ENCODE data around the gene PFDN2.

The PFDN2 gene

GRCh38 chr1:161095230-161095629 is 22.6 kb downstream of the PFDN2 start:
- Histone ChIP-seq H3K4me1 (ENCODE audit: control insufficient read depth, low read depth, low read length) (no peaks in the 10 kb centered on the region), H3K9ac (ENCODE audit: low read length) (no peak overlapping the region), H3K27me3 (ENCODE audit: control insufficient read depth, insufficient read depth, low read length) (no peaks in the 10 kb centered on the region), H3K36me3 (ENCODE audit: control insufficient read depth, low read depth, low read length) (no peaks in the 10 kb centered on the region), H3K9me3 (ENCODE audit: control insufficient read depth, low read depth, low read length) (no peaks in the 10 kb centered on the region), H3K4me3 (ENCODE audit: low read length) (no peak overlapping the region), H3K27ac (ENCODE audit: low read length) (no peak overlapping the region)

- no peak overlapping the region for H3K9ac ChIP-seq (ENCODE audit: low read length)
- H3K36me3 ChIP-seq (ENCODE audit: control insufficient read depth, low read depth, low read length): no peaks in the 10 kb centered on the region
- no peaks in the 10 kb centered on the region for H3K4me1 ChIP-seq (ENCODE audit: control insufficient read depth, low read depth, low read length)
- H3K4me3 ChIP-seq (ENCODE audit: low read length): no peak overlapping the region
- H3K9me3 ChIP-seq (ENCODE audit: control insufficient read depth, low read depth, low read length): no peaks in the 10 kb centered on the region
- no peaks in the 10 kb centered on the region for H3K27me3 ChIP-seq (ENCODE audit: control insufficient read depth, insufficient read depth, low read length)
- H3K27ac ChIP-seq (ENCODE audit: low read length): no peak overlapping the region
These were observed 23.4 kb downstream of the PFDN2 start for GRCh38 chr1:161094481-161094880.

GRCh38 chr1:161092621-161093028 is 25.2 kb downstream of the PFDN2 start:
- no peaks in the 10 kb centered on the region for H3K9me3 ChIP-seq (ENCODE audit: control insufficient read depth, low read depth, low read length)
- H3K27me3 ChIP-seq (ENCODE audit: control insufficient read depth, insufficient read depth, low read length): no peaks in the 10 kb centered on the region
- no peak overlapping the region for H3K9ac ChIP-seq (ENCODE audit: low read length)
- H3K27ac ChIP-seq (ENCODE audit: low read length): no peak overlapping the region
- H3K36me3 ChIP-seq (ENCODE audit: control insufficient read depth, low read depth, low read length): no peaks in the 10 kb centered on the region
- no peaks in the 10 kb centered on the region for H3K4me1 ChIP-seq (ENCODE audit: control insufficient read depth, low read depth, low read length)
- no peak overlapping the region for H3K4me3 ChIP-seq (ENCODE audit: low read length)

GRCh38 chr1:161091796-161092507 is 25.9 kb downstream of the PFDN2 start:
- Histone ChIP-seq H3K9me3 (ENCODE audit: control insufficient read depth, low read depth, low read length) (no peaks in the 10 kb centered on the region), H3K4me1 (ENCODE audit: control insufficient read depth, low read depth, low read length) (no peaks in the 10 kb centered on the region), H3K4me3 (ENCODE audit: low read length) (no peak overlapping the region), H3K27ac (ENCODE audit: low read length) (no peak overlapping the region), H3K27me3 (ENCODE audit: control insufficient read depth, insufficient read depth, low read length) (no peaks in the 10 kb centered on the region), H3K9ac (ENCODE audit: low read length) (no peak overlapping the region), H3K36me3 (ENCODE audit: control insufficient read depth, low read depth, low read length) (no peaks in the 10 kb centered on the region)

GRCh38 chr1:161091093-161091492 is 26.7 kb downstream of the PFDN2 start:
- H3K9ac ChIP-seq (ENCODE audit: low read length): no peak overlapping the region
- H3K27ac ChIP-seq (ENCODE audit: low read length): no peak overlapping the region
- H3K4me3 ChIP-seq (ENCODE audit: low read length): no peak overlapping the region
- no peaks in the 10 kb centered on the region for H3K9me3 ChIP-seq (ENCODE audit: control insufficient read depth, low read depth, low read length)
- no peaks in the 10 kb centered on the region for H3K4me1 ChIP-seq (ENCODE audit: control insufficient read depth, low read depth, low read length)
- no peaks in the 10 kb centered on the region for H3K36me3 ChIP-seq (ENCODE audit: control insufficient read depth, low read depth, low read length)
- H3K27me3 ChIP-seq (ENCODE audit: control insufficient read depth, insufficient read depth, low read length): no peaks in the 10 kb centered on the region

- Histone ChIP-seq H3K36me3 (ENCODE audit: control insufficient read depth, low read depth, low read length) (no peaks in the 10 kb centered on the region), H3K27me3 (ENCODE audit: control insufficient read depth, insufficient read depth, low read length) (no peaks in the 10 kb centered on the region), H3K9me3 (ENCODE audit: control insufficient read depth, low read depth, low read length) (no peaks in the 10 kb centered on the region), H3K4me1 (ENCODE audit: control insufficient read depth, low read depth, low read length) (no peaks in the 10 kb centered on the region), H3K9ac (ENCODE audit: low read length) (no peak overlapping the region), H3K27ac (ENCODE audit: low read length) (no peak overlapping the region), H3K4me3 (ENCODE audit: low read length) (no peak overlapping the region)
These were observed 27.2 kb downstream of the PFDN2 start for GRCh38 chr1:161090617-161091016.

GRCh38 chr1:161089938-161090337 is 27.9 kb downstream of the PFDN2 start:
- no peak overlapping the region for H3K27ac ChIP-seq (ENCODE audit: low read length)
- H3K4me1 ChIP-seq (ENCODE audit: control insufficient read depth, low read depth, low read length): no peaks in the 10 kb centered on the region
- H3K4me3 ChIP-seq (ENCODE audit: low read length): no peak overlapping the region
- H3K36me3 ChIP-seq (ENCODE audit: control insufficient read depth, low read depth, low read length): no peaks in the 10 kb centered on the region
- no peaks in the 10 kb centered on the region for H3K9me3 ChIP-seq (ENCODE audit: control insufficient read depth, low read depth, low read length)
- no peak overlapping the region for H3K9ac ChIP-seq (ENCODE audit: low read length)
- no peaks in the 10 kb centered on the region for H3K27me3 ChIP-seq (ENCODE audit: control insufficient read depth, insufficient read depth, low read length)

GRCh38 chr1:161089251-161089924 is 28.4 kb downstream of the PFDN2 start, which contains the start of gene NECTIN4:
Gene NECTIN4 (minus strand): TSS chr1:161089558. CDS start chr1:161089296, 262 bp downstream.
- no peaks in the 10 kb centered on the region for H3K9me3 ChIP-seq (ENCODE audit: control insufficient read depth, low read depth, low read length)
- no peak within 1 kb of the TSS for H3K27ac ChIP-seq (ENCODE audit: low read length)
- no peak within 1 kb of the TSS for H3K4me3 ChIP-seq (ENCODE audit: low read length)
- H3K9ac ChIP-seq (ENCODE audit: low read length): no peak within 1 kb of the TSS
- no peaks in the 10 kb centered on the region for H3K27me3 ChIP-seq (ENCODE audit: control insufficient read depth, insufficient read depth, low read length)
- H3K4me1 ChIP-seq (ENCODE audit: control insufficient read depth, low read depth, low read length): no peaks in the 10 kb centered on the region
- no peaks in the 10 kb centered on the region for H3K36me3 ChIP-seq (ENCODE audit: control insufficient read depth, low read depth, low read length)

GRCh38 chr1:161088587-161089110 is 29.2 kb downstream of the PFDN2 start:
- Histone ChIP-seq H3K4me1 (ENCODE audit: control insufficient read depth, low read depth, low read length) (no peaks in the 10 kb centered on the region), H3K9me3 (ENCODE audit: control insufficient read depth, low read depth, low read length) (no peaks in the 10 kb centered on the region), H3K27me3 (ENCODE audit: control insufficient read depth, insufficient read depth, low read length) (no peaks in the 10 kb centered on the region), H3K9ac (ENCODE audit: low read length) (no peak overlapping the region), H3K4me3 (ENCODE audit: low read length) (no peak overlapping the region), H3K27ac (ENCODE audit: low read length) (no peak overlapping the region), H3K36me3 (ENCODE audit: control insufficient read depth, low read depth, low read length) (no peaks in the 10 kb centered on the region)

- H3K27ac ChIP-seq (ENCODE audit: low read length): no peak overlapping the region
These were observed 31.4 kb downstream of the PFDN2 start for GRCh38 chr1:161086457-161086856.

GRCh38 chr1:161085165-161085564 is 32.7 kb downstream of the PFDN2 start:
- Histone ChIP-seq H3K27ac (ENCODE audit: low read length) (no peak overlapping the region), H3K4me3 (ENCODE audit: low read length) (no peak overlapping the region), H3K27me3 (ENCODE audit: control insufficient read depth, insufficient read depth, low read length) (no peaks in the 10 kb centered on the region), H3K4me1 (ENCODE audit: control insufficient read depth, low read depth, low read length) (peaks cover 5% of the 10 kb centered on the region), H3K9me3 (ENCODE audit: control insufficient read depth, low read depth, low read length) (no peaks in the 10 kb centered on the region), H3K36me3 (ENCODE audit: control insufficient read depth, low read depth, low read length) (no peaks in the 10 kb centered on the region), H3K9ac (ENCODE audit: low read length) (no peak overlapping the region)

More at GRCh38 chr1:161086457-161086856, 31.4 kb downstream of the PFDN2 start:
- Histone ChIP-seq H3K36me3 (ENCODE audit: control insufficient read depth, low read depth, low read length) (no peaks in the 10 kb centered on the region), H3K9me3 (ENCODE audit: control insufficient read depth, low read depth, low read length) (no peaks in the 10 kb centered on the region), H3K27me3 (ENCODE audit: control insufficient read depth, insufficient read depth, low read length) (no peaks in the 10 kb centered on the region), H3K4me3 (ENCODE audit: low read length) (no peak overlapping the region), H3K9ac (ENCODE audit: low read length) (no peak overlapping the region), H3K4me1 (ENCODE audit: control insufficient read depth, low read depth, low read length) (no peaks in the 10 kb centered on the region)
